ENCODE data around the gene RASL10A.

Gene RASL10A

DNA sequence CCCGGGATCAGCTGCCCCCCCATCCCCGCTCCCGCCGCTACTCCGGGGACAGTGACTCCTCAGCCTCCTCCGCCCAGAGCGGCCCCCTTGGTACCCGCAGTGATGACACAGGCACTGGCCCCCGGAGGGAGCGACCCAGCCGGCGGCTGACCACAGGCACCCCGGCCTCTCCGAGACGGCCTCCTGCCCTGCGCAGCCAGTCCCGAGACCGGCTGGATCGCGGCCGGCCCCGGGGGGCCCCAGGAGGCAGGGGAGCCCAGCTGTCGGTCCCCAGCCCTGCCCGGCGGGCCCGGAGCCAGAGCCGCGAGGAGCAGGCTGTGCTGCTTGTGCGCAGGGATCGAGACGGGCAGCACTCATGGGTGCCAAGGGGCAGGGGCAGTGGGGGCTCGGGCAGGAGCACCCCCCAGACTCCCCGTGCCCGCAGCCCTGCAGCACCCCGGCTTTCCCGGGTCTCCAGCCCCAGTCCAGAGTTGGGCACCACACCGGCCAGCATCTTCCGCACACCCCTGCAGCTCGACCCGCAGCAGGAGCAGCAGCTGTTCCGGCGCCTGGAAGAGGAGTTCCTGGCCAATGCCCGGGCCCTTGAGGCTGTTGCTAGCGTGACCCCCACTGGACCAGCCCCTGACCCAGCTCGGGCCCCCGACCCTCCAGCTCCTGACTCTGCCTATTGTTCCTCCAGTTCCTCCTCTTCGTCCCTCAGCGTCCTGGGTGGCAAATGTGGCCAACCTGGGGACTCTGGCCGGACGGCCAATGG lies 3.9 kb downstream of the RASL10A start:
- Histone ChIP-seq H3K27me3 (replicated peaks) (peaks cover 30% of the 10 kb centered on the region), H3K4me3 (ENCODE audit: low read depth, low read length) (peak overlapping the region; percentile 22), H3K27ac (peak overlapping the region; percentile 86), H3K36me3 (replicated peaks) (peaks cover 5% of the 10 kb centered on the region)
- no peak for DNase-seq
- TF ChIP-seq, protein P1, sequence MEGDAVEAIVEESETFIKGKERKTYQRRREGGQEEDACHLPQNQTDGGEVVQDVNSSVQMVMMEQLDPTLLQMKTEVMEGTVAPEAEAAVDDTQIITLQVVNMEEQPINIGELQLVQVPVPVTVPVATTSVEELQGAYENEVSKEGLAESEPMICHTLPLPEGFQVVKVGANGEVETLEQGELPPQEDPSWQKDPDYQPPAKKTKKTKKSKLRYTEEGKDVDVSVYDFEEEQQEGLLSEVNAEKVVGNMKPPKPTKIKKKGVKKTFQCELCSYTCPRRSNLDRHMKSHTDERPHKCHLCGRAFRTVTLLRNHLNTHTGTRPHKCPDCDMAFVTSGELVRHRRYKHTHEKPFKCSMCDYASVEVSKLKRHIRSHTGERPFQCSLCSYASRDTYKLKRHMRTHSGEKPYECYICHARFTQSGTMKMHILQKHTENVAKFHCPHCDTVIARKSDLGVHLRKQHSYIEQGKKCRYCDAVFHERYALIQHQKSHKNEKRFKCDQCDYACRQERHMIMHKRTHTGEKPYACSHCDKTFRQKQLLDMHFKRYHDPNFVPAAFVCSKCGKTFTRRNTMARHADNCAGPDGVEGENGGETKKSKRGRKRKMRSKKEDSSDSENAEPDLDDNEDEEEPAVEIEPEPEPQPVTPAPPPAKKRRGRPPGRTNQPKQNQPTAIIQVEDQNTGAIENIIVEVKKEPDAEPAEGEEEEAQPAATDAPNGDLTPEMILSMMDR (IDR thresholded peaks at IDR 0.05; ENCODE audit: low read depth, low read length, missing control alignments) = no peak
- in situ Hi-C loops (cut with HindIII; ENCODE audit: low pct_ligation_motif_present, low sequenced_read_pairs) = no loop called here

DNA sequence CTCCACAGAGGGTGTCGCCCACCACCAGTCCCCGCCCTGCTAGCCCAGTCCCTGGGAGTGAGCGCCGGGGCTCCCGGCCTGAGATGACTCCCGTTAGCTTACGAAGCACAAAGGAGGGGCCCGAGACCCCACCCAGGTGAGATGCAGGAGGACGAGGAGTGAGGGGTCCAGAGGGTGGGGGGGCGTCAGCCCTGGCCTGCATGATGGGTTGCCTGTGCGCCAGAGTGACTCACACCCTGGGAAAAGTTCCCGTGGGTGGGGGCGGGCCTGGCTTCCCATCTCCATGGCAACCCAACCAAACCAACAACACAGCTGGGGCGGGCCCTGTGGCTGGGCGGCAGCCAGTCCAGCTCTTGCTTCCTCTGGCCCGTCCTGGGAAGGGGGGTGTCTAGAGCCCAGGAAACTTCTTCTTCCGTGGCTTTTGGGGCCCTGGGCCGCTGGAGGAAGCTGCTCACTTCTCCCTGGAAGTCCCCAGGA lies 4.6 kb downstream of the RASL10A start:
- peak; percentile 98 for DNase-seq
- TF ChIP-seq, protein P1 (IDR thresholded peaks at IDR 0.05; ENCODE audit: low read depth, low read length, missing control alignments) = no peak
- in situ Hi-C loops (cut with HindIII; ENCODE audit: low pct_ligation_motif_present, low sequenced_read_pairs) = no loop called here
- H3K4me3 ChIP-seq (ENCODE audit: low read depth, low read length) = peak overlapping the region; percentile 22
- H3K27me3 ChIP-seq (replicated peaks) = peaks cover 23% of the 10 kb centered on the region
- H3K36me3 ChIP-seq (replicated peaks) = peaks cover 5% of the 10 kb centered on the region
- H3K27ac ChIP-seq = peak overlapping the region; percentile 86

DNA sequence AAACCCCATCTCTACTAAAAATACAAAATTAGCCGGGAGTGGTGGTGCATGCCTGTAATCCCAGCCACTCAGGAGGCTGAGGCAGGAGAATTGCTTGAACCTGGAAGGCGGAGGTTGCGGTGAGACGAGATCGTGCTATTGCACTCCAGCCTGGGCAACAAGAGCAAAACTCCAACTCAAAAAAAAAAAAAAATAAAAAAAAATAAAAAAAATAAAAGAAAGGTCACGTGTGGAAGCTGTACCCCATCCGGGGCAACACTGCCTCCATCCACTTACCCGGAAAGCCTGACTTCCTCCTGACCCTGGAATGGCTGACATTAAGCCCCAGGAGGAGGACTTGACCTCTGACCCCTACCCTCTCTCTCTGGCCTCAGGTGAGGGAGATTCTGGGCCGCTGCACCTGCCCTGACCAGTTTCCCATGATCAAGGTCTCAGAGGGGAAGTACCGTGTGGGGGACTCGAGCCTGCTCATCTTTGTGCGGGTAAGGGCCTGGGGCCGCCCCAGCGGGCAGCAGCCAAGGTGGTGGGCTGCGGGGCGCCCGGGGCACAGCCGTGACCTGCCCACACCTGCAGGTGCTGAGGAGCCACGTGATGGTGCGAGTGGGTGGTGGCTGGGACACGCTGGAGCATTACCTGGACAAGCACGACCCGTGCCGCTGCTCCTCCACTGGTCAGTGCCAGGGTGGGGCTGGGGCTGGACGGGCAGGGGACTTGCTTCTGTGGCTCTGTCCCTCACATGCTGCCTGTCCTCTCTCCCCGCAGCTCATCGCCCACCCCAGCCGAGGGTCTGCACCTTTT lies 5.2 kb downstream of the RASL10A start:
- TF ChIP-seq, protein P1 (IDR thresholded peaks at IDR 0.05; ENCODE audit: low read depth, low read length, missing control alignments) = no peak
- peaks cover 5% of the 10 kb centered on the region for H3K36me3 ChIP-seq (replicated peaks)
- no peak for DNase-seq
- in situ Hi-C loops (cut with HindIII; ENCODE audit: low pct_ligation_motif_present, low sequenced_read_pairs) = no loop called here
- H3K4me3 ChIP-seq (ENCODE audit: low read depth, low read length) = no peak overlapping the region
- peaks cover 19% of the 10 kb centered on the region for H3K27me3 ChIP-seq (replicated peaks)
- peak overlapping the region; percentile 86 for H3K27ac ChIP-seq

DNA sequence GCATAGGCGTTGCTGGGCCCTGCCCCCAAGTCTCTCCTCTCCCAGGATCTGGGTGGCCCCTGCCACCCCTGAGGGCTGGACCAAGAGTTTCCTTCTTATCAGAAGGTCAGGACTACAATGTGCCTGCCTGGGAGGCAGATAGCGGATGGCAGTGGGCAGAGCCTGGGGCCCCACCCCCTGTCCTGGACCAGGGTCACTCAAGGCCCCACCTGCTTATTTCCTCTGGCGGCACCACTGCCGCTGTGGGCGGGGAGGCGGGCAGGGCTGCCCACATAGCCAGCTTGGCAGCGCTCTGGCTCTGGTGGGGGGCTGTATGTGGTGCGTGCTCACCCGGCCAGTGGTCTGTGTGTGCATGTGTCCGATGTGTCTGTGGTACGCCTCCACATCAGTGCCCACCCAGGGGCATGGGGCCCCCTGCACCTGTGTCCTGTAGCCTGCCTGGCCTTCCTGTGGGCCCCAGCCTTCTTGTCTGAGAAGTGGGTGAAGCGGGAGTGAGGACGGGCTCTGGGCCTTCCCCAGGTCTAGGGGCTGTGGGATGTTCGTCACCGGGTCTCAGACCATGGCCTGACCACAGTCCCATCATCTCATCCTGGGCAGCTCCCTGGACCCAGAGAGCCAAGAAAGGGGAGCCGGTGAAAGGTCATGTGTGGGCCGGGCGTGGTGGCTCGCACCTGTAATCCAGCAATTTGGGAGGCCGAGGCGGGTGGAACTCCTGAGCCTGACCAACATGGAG lies 6.0 kb downstream of the RASL10A start:
- in situ Hi-C loops (cut with HindIII; ENCODE audit: low pct_ligation_motif_present, low sequenced_read_pairs) = no loop called here
- no peak for DNase-seq
- Histone ChIP-seq H3K27ac (peak overlapping the region; percentile 75), H3K36me3 (replicated peaks) (peaks cover 5% of the 10 kb centered on the region), H3K4me3 (ENCODE audit: low read depth, low read length) (peak overlapping the region; percentile 37), H3K27me3 (replicated peaks) (peaks cover 12% of the 10 kb centered on the region)
- TF ChIP-seq, protein P1 (IDR thresholded peaks at IDR 0.05; ENCODE audit: low read depth, low read length, missing control alignments) = no peak

DNA sequence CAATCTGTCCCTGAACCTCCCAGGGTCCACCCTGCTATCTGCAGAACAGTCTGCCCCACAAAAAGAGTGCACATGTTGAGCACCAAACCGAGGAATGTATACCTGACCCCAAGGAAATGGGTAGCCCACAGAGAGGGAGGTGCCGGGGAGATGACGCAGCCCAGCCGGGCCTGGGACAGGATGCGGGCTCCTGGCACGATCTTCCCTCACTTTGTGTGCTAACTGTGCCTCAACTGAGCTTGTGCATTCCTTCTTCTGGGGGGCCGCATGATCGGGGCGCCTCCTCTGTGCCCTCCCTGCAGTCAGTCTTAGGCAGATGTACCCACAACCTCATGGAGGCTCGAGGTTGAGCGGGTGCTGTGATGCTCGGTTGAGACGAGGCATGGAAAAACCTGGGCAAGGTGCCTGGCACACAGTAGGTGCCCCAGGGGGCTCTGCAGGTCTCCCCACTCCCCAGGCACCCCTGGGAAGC lies 6.7 kb downstream of the RASL10A start:
- H3K27me3 ChIP-seq (replicated peaks) = peaks cover 5% of the 10 kb centered on the region
- H3K4me3 ChIP-seq (ENCODE audit: low read depth, low read length) = peak overlapping the region; percentile 37

More for the DNA sequence above, 6.7 kb downstream of the RASL10A start:
- Histone ChIP-seq H3K27ac (peak overlapping the region; percentile 75), H3K36me3 (replicated peaks) (peaks cover 5% of the 10 kb centered on the region)
- peak; percentile 73 for DNase-seq
- TF ChIP-seq, protein P1 (IDR thresholded peaks at IDR 0.05; ENCODE audit: low read depth, low read length, missing control alignments) = no peak
- in situ Hi-C loops (cut with HindIII; ENCODE audit: low pct_ligation_motif_present, low sequenced_read_pairs) = no loop called here

All from brain microvascular endothelial cell (primary cell).